DMS79 treated with DMSO at 0.1 percent for 48 hours (cell line): ENCODE measurements around the gene IRF2.
A peak's percentile ranks its signal among the peaks of the same experiment; 100 is the strongest.

Experiments used
- DNase-seq: peaks from one replicate; lab custom pipeline; 2025; lab: John Stamatoyannopoulos, UW

IRF2 gene

GRCh38 chr4:184473499-184474262 is 669 bp downstream of the IRF2 start:
- DNase-seq: peak; percentile 24

- DNase-seq: peak; percentile 42
These were observed 1.5 kb downstream of the IRF2 start for GRCh38 chr4:184472614-184473498.

- DNase-seq: peak; percentile 42
These were observed 2.3 kb downstream of the IRF2 start for GRCh38 chr4:184471881-184472613.

GRCh38 chr4:184470785-184471110 is 3.6 kb downstream of the IRF2 start:
- no peak for DNase-seq

- DNase-seq: no peak
These were observed 7.7 kb downstream of the IRF2 start for GRCh38 chr4:184466634-184467033.

GRCh38 chr4:184464759-184465454 is 9.4 kb downstream of the IRF2 start:
- DNase-seq: no peak

- DNase-seq: no peak
These were observed 10.5 kb downstream of the IRF2 start for GRCh38 chr4:184463856-184464255.

GRCh38 chr4:184463158-184463557 is 11.2 kb downstream of the IRF2 start:
- DNase-seq: no peak

- DNase-seq: no peak
These were observed 11.6 kb downstream of the IRF2 start for GRCh38 chr4:184462724-184463123.

GRCh38 chr4:184461711-184462441 is 12.5 kb downstream of the IRF2 start:
- DNase-seq: no peak

- DNase-seq: no peak
These were observed 13.7 kb downstream of the IRF2 start for GRCh38 chr4:184460499-184461285.

GRCh38 chr4:184459413-184459812 is 14.9 kb downstream of the IRF2 start:
- DNase-seq: no peak

GRCh38 chr4:184457535-184458249 is 16.7 kb downstream of the IRF2 start:
- DNase-seq: no peak

GRCh38 chr4:184456337-184456736 is 18.0 kb downstream of the IRF2 start:
- no peak for DNase-seq

GRCh38 chr4:184455299-184455698 is 19.1 kb downstream of the IRF2 start:
- no peak for DNase-seq

GRCh38 chr4:184453365-184454160 is 20.8 kb downstream of the IRF2 start:
- DNase-seq: peak; percentile 5

GRCh38 chr4:184452740-184453139 is 21.6 kb downstream of the IRF2 start:
- DNase-seq: no peak

- DNase-seq: no peak
These were observed 22.6 kb downstream of the IRF2 start for GRCh38 chr4:184451726-184452125.
